Effector memory CD4-positive, alpha-beta T cell (primary cell): ENCODE measurements around the gene CALCOCO2.

Source experiments
- DNase-seq, 3 donors: peaks; one replicate each; pipeline ENCODE4 v3.0.0-alpha.2; 2020
- H3K27ac ChIP-seq: 2 replicates; pipeline ENCODE4 v1.7.0; 2013; ENCODE audit warnings: mild to moderate bottlenecking, low read length, moderate library complexity; ENCODE audit not compliant: insufficient read depth, poor library complexity, severe bottlenecking
- H3K27me3 ChIP-seq: replicated peaks from 2 replicates; pipeline ENCODE4 v1.7.0; 2013; ENCODE audit warnings: mild to moderate bottlenecking, low read length; ENCODE audit not compliant: insufficient read depth, control insufficient read depth, poor library complexity, severe bottlenecking
- H3K36me3 ChIP-seq: 2 replicates; pipeline ENCODE4 v1.7.0; 2013; ENCODE audit warnings: mild to moderate bottlenecking, low read length, moderate library complexity; ENCODE audit not compliant: control insufficient read depth, insufficient read depth
- H3K4me1 ChIP-seq: 2 replicates; pipeline ENCODE4 v1.7.0; 2013; ENCODE audit warnings: low read length, mild to moderate bottlenecking; ENCODE audit not compliant: control insufficient read depth, insufficient read depth, poor library complexity, severe bottlenecking
- H3K4me3 ChIP-seq: 2 replicates; pipeline ENCODE4 v1.7.0; 2013; ENCODE audit warnings: low read length, low read depth, mild to moderate bottlenecking; ENCODE audit not compliant: insufficient read depth, poor library complexity, severe bottlenecking
- H3K9me3 ChIP-seq: 2 replicates; pipeline ENCODE4 v1.7.0; 2013; ENCODE audit warnings: mild to moderate bottlenecking, low read length, moderate library complexity; ENCODE audit not compliant: control insufficient read depth

Gene CALCOCO2

GRCh38 chr17:48800626-48801217, 30.1 kb upstream of the CALCOCO2 start:
- H3K9me3 ChIP-seq = no peaks in the 10 kb centered on the region
- no peaks in the 10 kb centered on the region for H3K36me3 ChIP-seq
- H3K27ac ChIP-seq = no peak overlapping the region
- no peak overlapping the region for H3K4me3 ChIP-seq
- H3K4me1 ChIP-seq = no peaks in the 10 kb centered on the region
- no peak for DNase-seq
- H3K27me3 ChIP-seq = peaks cover 7% of the 10 kb centered on the region

GRCh38 chr17:48804936-48805411, 25.9 kb upstream of the CALCOCO2 start:
- Histone ChIP-seq H3K4me3 (no peak overlapping the region), H3K27ac (no peak overlapping the region), H3K36me3 (no peaks in the 10 kb centered on the region), H3K4me1 (no peaks in the 10 kb centered on the region), H3K9me3 (no peaks in the 10 kb centered on the region), H3K27me3 (peaks cover 1% of the 10 kb centered on the region)
- peak; percentile 31 to 49 (median 32) for DNase-seq

GRCh38 chr17:48809182-48809581, 21.7 kb upstream of the CALCOCO2 start:
- Histone ChIP-seq H3K4me3 (no peak overlapping the region), H3K4me1 (no peaks in the 10 kb centered on the region), H3K36me3 (no peaks in the 10 kb centered on the region), H3K27ac (no peak overlapping the region), H3K9me3 (no peaks in the 10 kb centered on the region), H3K27me3 (no peaks in the 10 kb centered on the region)
- no peak for DNase-seq

GRCh38 chr17:48812001-48812400, 18.8 kb upstream of the CALCOCO2 start:
- Histone ChIP-seq H3K4me3 (no peak overlapping the region), H3K27ac (no peak overlapping the region), H3K4me1 (peaks cover 6% of the 10 kb centered on the region), H3K9me3 (no peaks in the 10 kb centered on the region), H3K27me3 (no peaks in the 10 kb centered on the region), H3K36me3 (no peaks in the 10 kb centered on the region)
- DNase-seq = no peak

- Histone ChIP-seq H3K9me3 (no peaks in the 10 kb centered on the region), H3K4me3 (no peak overlapping the region), H3K27me3 (peaks cover under 1% of the 10 kb centered on the region), H3K27ac (no peak overlapping the region), H3K36me3 (no peaks in the 10 kb centered on the region), H3K4me1 (peaks cover 16% of the 10 kb centered on the region)
- DNase-seq = peak; percentile 31 to 53 (median 34)
Observed at GRCh38 chr17:48814504-48814903, 16.3 kb upstream of the CALCOCO2 start.

- no peak overlapping the region for H3K27ac ChIP-seq
- peaks cover 5% of the 10 kb centered on the region for H3K27me3 ChIP-seq
- no peak overlapping the region for H3K4me3 ChIP-seq
- H3K36me3 ChIP-seq = no peaks in the 10 kb centered on the region
- no peak for DNase-seq
- peaks cover 16% of the 10 kb centered on the region for H3K4me1 ChIP-seq
- H3K9me3 ChIP-seq = no peaks in the 10 kb centered on the region
Observed at GRCh38 chr17:48815311-48815710, 15.5 kb upstream of the CALCOCO2 start.

GRCh38 chr17:48816438-48816773, 14.4 kb upstream of the CALCOCO2 start:
- Histone ChIP-seq H3K27me3 (peaks cover 5% of the 10 kb centered on the region), H3K4me3 (peak overlapping the region; percentile 44), H3K9me3 (no peaks in the 10 kb centered on the region), H3K27ac (no peak overlapping the region), H3K36me3 (no peaks in the 10 kb centered on the region), H3K4me1 (peaks cover 16% of the 10 kb centered on the region)
- no peak for DNase-seq

GRCh38 chr17:48816774-48817590, 13.9 kb upstream of the CALCOCO2 start, which contains the start of gene TTLL6:
Gene TTLL6 (minus strand): TSS chr17:48817229. CDS start chr17:48817072, 157 bp downstream.
- Histone ChIP-seq H3K27ac (no peak within 1 kb of the TSS), H3K4me1 (peaks cover 16% of the 10 kb centered on the region), H3K36me3 (no peaks in the 10 kb centered on the region), H3K4me3 (peak within 1 kb of the TSS; percentile 54), H3K9me3 (no peaks in the 10 kb centered on the region), H3K27me3 (peaks cover 5% of the 10 kb centered on the region)
- peak; percentile 70 to 83 (median 78) for DNase-seq

- DNase-seq = no peak
Observed at GRCh38 chr17:48818361-48818841, 12.4 kb upstream of the CALCOCO2 start.

GRCh38 chr17:48819466-48819865, 11.4 kb upstream of the CALCOCO2 start:
- no peak overlapping the region for H3K4me3 ChIP-seq
- no peaks in the 10 kb centered on the region for H3K9me3 ChIP-seq
- peaks cover 5% of the 10 kb centered on the region for H3K27me3 ChIP-seq
- no peak for DNase-seq
- peaks cover 16% of the 10 kb centered on the region for H3K4me1 ChIP-seq
- no peak overlapping the region for H3K27ac ChIP-seq
- H3K36me3 ChIP-seq = no peaks in the 10 kb centered on the region

More at GRCh38 chr17:48818361-48818841, 12.4 kb upstream of the CALCOCO2 start:
- H3K27me3 ChIP-seq = peaks cover 5% of the 10 kb centered on the region
- H3K4me1 ChIP-seq = peaks cover 16% of the 10 kb centered on the region
- H3K4me3 ChIP-seq = no peak overlapping the region
- H3K9me3 ChIP-seq = no peaks in the 10 kb centered on the region
- no peak overlapping the region for H3K27ac ChIP-seq
- no peaks in the 10 kb centered on the region for H3K36me3 ChIP-seq
